WTC11 (cell line): Measurements from ENCODE around the gene ARHGAP40. TPM values are rescaled to one million over a fixed set of nuclear protein-coding genes. Genes with fewer than 3 reads are reported as not detected.

ENCODE experiments used
- ATAC-seq: fragments of 200-7000 bp; cut with Tn5 transposase; 2 replicates; pipeline ENCODE4 v1.10.0; 2021; ENCODE audit warnings: mild to moderate bottlenecking, moderate library complexity
- CTCF ChIA-PET: fragments of 300-600 bp; sonication (Branson Sonifier 250); formaldehyde crosslinking; loops from one replicate; lab custom pipeline; 2021; ENCODE audit warnings: antibody characterized with exemption; lab: Charles Lee
- POLR2A ChIA-PET: fragments of 350-600 bp; sonication (Branson Sonifier 250); formaldehyde crosslinking; loops from one replicate; lab custom pipeline; 2021; ENCODE audit warnings: antibody characterized with exemption; lab: Charles Lee
- DNase-seq: peaks from one replicate; pipeline ENCODE4 v3.0.0; 2021; ENCODE audit warnings: low spot score
- H3K27ac Mint-ChIP-seq: 2 replicates; pipeline ENCODE4 v1.8.0; 2021; ENCODE audit warnings: mixed read lengths
- H3K27me3 Mint-ChIP-seq: 2 replicates; pipeline ENCODE4 v1.8.0; 2021; ENCODE audit warnings: low read depth, mild to moderate bottlenecking, moderate library complexity, mixed read lengths
- H3K36me3 Mint-ChIP-seq: 2 replicates; pipeline ENCODE4 v1.8.0; 2021; ENCODE audit warnings: mixed read lengths
- H3K4me1 Mint-ChIP-seq: 2 replicates; pipeline ENCODE4 v1.8.0; 2022; ENCODE audit warnings: mixed read lengths
- H3K4me3 Mint-ChIP-seq: 2 replicates; pipeline ENCODE4 v1.8.0; 2021; ENCODE audit warnings: mild to moderate bottlenecking, moderate library complexity, mixed read lengths
- H3K9me3 Mint-ChIP-seq: 2 replicates; pipeline ENCODE4 v1.8.0; 2021; ENCODE audit warnings: mixed read lengths
- ATF6 ChIP-seq: sonication (generic); formaldehyde crosslinking; IDR thresholded peaks from 2 replicates; pipeline ENCODE4 v1.8.1; 2023; ENCODE audit warnings: mild to moderate bottlenecking, missing genetic modification reagents
- CDX4 ChIP-seq: fragments of 250-450 bp; sonication (Bioruptor Pico); IDR thresholded peaks from 2 replicates; pipeline ENCODE4 v1.9.0; 2021; ENCODE audit warnings: moderate library complexity, mild to moderate bottlenecking, inconsistent platforms, borderline replicate concordance
- CREM ChIP-seq: sonication (generic); formaldehyde crosslinking; IDR thresholded peaks from 2 replicates; pipeline ENCODE4 v1.8.1; 2022; ENCODE audit warnings: mild to moderate bottlenecking, missing genetic modification reagents, moderate library complexity
- CTCF ChIP-seq: fragments of 200-600 bp; IDR thresholded peaks from 2 replicates; pipeline ENCODE4 v1.8.0; 2022; ENCODE audit warnings: antibody characterized with exemption
- FOXP4 ChIP-seq: sonication (generic); formaldehyde crosslinking; IDR thresholded peaks from 2 replicates; pipeline ENCODE4 v1.8.0; 2022; ENCODE audit warnings: mild to moderate bottlenecking, missing genetic modification reagents
- GTF2I ChIP-seq: fragments of 250-450 bp; sonication (Bioruptor Pico); conservative IDR thresholded peaks from 2 replicates; pipeline ENCODE4 v1.4.0; 2021; ENCODE audit warnings: mild to moderate bottlenecking
- MXD4 ChIP-seq: fragments of 250-450 bp; sonication (Bioruptor Pico); IDR thresholded peaks from 2 replicates; pipeline ENCODE4 v1.8.0; 2021; ENCODE audit warnings: mild to moderate bottlenecking, moderate library complexity, borderline replicate concordance
- NFE2L1 ChIP-seq: sonication (generic); formaldehyde crosslinking; IDR thresholded peaks from 2 replicates; pipeline ENCODE4 v1.8.1; 2023; ENCODE audit warnings: missing genetic modification reagents
- PRDM15 ChIP-seq: sonication (generic); formaldehyde crosslinking; IDR thresholded peaks from 2 replicates; pipeline ENCODE4 v1.8.0; 2022; ENCODE audit warnings: missing genetic modification reagents
- TEAD4 ChIP-seq: sonication (generic); formaldehyde crosslinking; IDR thresholded peaks from 2 replicates; pipeline ENCODE4 v1.8.0; 2022; ENCODE audit warnings: mild to moderate bottlenecking, missing genetic modification reagents
- ZNF219 ChIP-seq: sonication (generic); formaldehyde crosslinking; IDR thresholded peaks from 2 replicates; pipeline ENCODE4 v1.8.0; 2023; ENCODE audit warnings: missing genetic modification reagents, mild to moderate bottlenecking, borderline replicate concordance
- total RNA-seq: library from RNA; stranded (reverse); gene quantifications from 3 replicates; pipeline ENCODE4 v1.2.3, GENCODE V29; 2021

The ARHGAP40 gene
- total RNA-seq, 1 experiment from 2014 or later, result 0.72 TPM

- TF ChIP-seq PRDM15 (no peak), CREM (CRISPR knock-in tag) (no peak), CTCF (no peak), GTF2I (CRISPR knock-in tag) (no peak)
These were observed 37.7 kb upstream of the ARHGAP40 start (continued) for GRCh38 chr20:38563802-38564431.

- peaks cover 21% of the 10 kb centered on the region for H3K36me3 Mint-ChIP-seq
- H3K4me1 Mint-ChIP-seq, result no peaks in the 10 kb centered on the region
- DNase-seq, result no peak
These were observed 36.9 kb upstream of the ARHGAP40 start for GRCh38 chr20:38564680-38565079.

More at GRCh38 chr20:38564680-38565079, 36.9 kb upstream of the ARHGAP40 start:
- no peak for TF ChIP-seq TEAD4 (CRISPR knock-in tag)
- no peak for TF ChIP-seq CDX4
- no peak for TF ChIP-seq FOXP4
- TF ChIP-seq MXD4 (CRISPR knock-in tag), result no peak
- TF ChIP-seq NFE2L1, result no peak
- no peak for TF ChIP-seq ATF6 (CRISPR knock-in tag)
- TF ChIP-seq ZNF219 (CRISPR knock-in tag), result no peak
- CTCF ChIA-PET, result no interaction called here
- H3K27ac Mint-ChIP-seq, result no peak overlapping the region
- ATAC-seq, result no peak
- no peaks in the 10 kb centered on the region for H3K9me3 Mint-ChIP-seq
- H3K4me3 Mint-ChIP-seq, result no peak overlapping the region
- POLR2A ChIA-PET, result no interaction called here
- H3K27me3 Mint-ChIP-seq, result no peaks in the 10 kb centered on the region
